ENCODE data around the gene USP10. TPM values are rescaled to one million over a fixed set of nuclear protein-coding genes. Genes with fewer than 3 reads are reported as not detected.

The USP10 gene
- total RNA-seq, 1 donor from 2014 or later = 33.7 TPM

- no peak overlapping the region for H3K4me3 ChIP-seq (ENCODE audit: low read depth, low read length)
- no peak for DNase-seq (ENCODE audit: low read depth)
- no peak for FAIRE-seq
- H3K36me3 ChIP-seq (ENCODE audit: control insufficient read depth, insufficient read depth, low read length) = no peaks in the 10 kb centered on the region
- H3K27me3 ChIP-seq (ENCODE audit: control insufficient read depth, insufficient read depth, low read length) = peaks cover 7% of the 10 kb centered on the region
- no peak for TF ChIP-seq CTCF (IDR thresholded peaks at IDR 0.05; ENCODE audit: insufficient read depth, low read length, severe bottlenecking)
Observed at GRCh38 chr16:84810518-84811273, 110.9 kb downstream of the USP10 start.

DNA sequence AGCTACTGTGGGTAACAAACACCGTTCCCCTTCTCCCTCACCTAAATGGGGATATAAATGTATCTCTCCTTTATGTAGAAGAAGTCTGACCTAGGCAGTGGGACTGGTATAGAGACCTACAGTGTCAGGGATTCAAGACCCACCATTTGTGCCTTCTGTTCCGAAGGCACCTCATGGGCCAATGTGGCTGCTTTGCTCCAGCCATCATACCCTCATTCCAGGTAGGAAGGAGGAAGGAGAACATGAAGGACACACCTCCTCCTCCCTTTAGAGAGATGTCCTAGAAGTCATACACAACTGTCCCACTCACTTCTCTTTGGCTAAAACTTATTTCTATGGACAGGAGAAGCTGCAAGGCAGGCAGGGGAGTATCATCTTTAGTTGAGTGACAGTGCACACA lies 111.7 kb downstream of the USP10 start:
- no peak for DNase-seq (ENCODE audit: low read depth)
- peaks cover 7% of the 10 kb centered on the region for H3K27me3 ChIP-seq (ENCODE audit: control insufficient read depth, insufficient read depth, low read length)
- H3K4me3 ChIP-seq (ENCODE audit: low read depth, low read length) = no peak overlapping the region
- FAIRE-seq = no peak
- H3K36me3 ChIP-seq (ENCODE audit: control insufficient read depth, insufficient read depth, low read length) = no peaks in the 10 kb centered on the region
- no peak for TF ChIP-seq CTCF (IDR thresholded peaks at IDR 0.05; ENCODE audit: insufficient read depth, low read length, severe bottlenecking)

DNA sequence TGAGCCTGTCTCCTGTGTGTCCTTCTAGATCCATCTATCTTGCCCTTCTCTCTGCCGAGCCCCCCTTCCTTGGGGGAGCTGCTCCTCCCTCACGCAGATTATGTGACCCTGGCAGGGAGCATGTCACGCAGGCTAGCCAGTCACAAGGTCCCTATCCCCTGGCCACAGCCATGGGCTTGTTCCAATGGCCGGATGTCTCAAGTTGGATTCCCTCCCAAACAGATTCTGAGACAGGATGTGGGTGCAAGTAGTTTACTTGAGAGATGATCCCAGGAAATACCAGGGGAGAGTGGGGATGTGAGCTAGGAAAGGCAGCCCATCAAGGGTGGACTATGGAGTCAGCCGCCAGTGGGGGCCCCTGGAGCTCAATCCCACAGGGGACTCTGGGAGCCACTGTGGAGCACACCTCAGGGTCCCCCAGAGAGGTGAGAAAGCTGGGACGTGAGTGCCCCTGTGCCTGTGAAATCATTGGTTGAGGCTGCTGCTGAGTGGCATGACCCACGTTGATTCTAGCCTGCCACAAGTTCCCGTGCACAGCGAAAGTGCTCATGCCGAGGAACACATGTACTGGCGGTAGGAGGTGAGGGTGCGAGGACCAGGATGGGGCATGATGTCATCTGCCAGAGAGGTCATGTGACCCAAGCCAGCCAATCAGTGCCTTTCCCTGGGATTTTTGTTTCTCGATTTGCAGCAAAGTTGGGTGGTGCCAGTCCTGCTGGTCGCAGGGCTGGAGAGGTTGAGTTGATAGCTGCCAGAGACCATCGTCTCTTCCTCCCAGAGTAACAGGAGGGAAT lies 113.5 kb downstream of the USP10 start:
- DNase-seq (ENCODE audit: low read depth) (no peak), FAIRE-seq (no peak)
- H3K4me3 ChIP-seq (ENCODE audit: low read depth, low read length) = no peak overlapping the region
- H3K27me3 ChIP-seq (ENCODE audit: control insufficient read depth, insufficient read depth, low read length) = peaks cover 7% of the 10 kb centered on the region
- no peak for TF ChIP-seq CTCF (IDR thresholded peaks at IDR 0.05; ENCODE audit: insufficient read depth, low read length, severe bottlenecking)
- H3K36me3 ChIP-seq (ENCODE audit: control insufficient read depth, insufficient read depth, low read length) = no peaks in the 10 kb centered on the region

DNA sequence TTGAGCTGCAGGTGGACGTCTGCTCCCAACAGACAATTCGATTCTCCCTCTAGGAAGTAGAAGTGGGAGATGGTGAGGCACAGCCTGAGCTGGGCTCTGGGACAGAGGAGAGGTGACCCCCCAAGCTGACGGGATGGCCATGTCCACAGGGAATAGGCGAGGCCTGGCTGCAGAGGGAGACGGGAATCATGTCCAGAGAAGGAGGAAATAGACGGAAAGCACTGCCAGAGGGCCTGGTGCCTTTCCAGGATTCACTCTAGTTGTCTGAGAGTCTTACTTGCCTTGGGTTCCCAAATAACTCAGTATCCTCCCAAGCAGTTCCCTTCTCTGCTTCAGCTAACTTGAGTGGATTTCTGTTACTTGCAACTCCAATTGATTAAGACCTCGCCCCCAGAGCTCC lies 115.7 kb downstream of the USP10 start:
- no peak for DNase-seq (ENCODE audit: low read depth)
- peaks cover 14% of the 10 kb centered on the region for H3K27me3 ChIP-seq (ENCODE audit: control insufficient read depth, insufficient read depth, low read length)
- no peak overlapping the region for H3K4me3 ChIP-seq (ENCODE audit: low read depth, low read length)
- no peak for TF ChIP-seq CTCF (IDR thresholded peaks at IDR 0.05; ENCODE audit: insufficient read depth, low read length, severe bottlenecking)
- H3K36me3 ChIP-seq (ENCODE audit: control insufficient read depth, insufficient read depth, low read length) = no peaks in the 10 kb centered on the region
- no peak for FAIRE-seq

DNA sequence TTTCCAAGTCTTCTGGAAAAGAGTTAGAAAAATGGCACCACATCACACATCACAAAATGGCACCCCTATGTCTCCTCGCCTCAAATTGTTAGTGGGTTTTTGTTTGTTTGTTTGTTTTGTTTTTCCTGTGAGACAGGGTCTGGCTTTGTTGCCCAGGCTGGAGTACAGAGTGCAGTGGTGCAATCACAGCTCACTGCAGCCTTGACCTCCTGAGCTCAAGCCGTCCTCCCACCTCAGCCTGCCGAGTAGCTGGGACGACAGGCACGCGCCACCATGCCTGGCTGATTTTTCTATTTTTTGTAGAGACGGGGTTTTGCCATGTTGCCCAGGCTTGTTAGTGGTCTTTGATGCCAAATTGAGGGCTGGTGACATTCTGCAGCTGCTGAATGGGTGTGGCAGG lies 116.2 kb downstream of the USP10 start:
- FAIRE-seq (no peak), DNase-seq (ENCODE audit: low read depth) (no peak)
- H3K27me3 ChIP-seq (ENCODE audit: control insufficient read depth, insufficient read depth, low read length) = peaks cover 16% of the 10 kb centered on the region
- H3K4me3 ChIP-seq (ENCODE audit: low read depth, low read length) = no peak overlapping the region
- H3K36me3 ChIP-seq (ENCODE audit: control insufficient read depth, insufficient read depth, low read length) = no peaks in the 10 kb centered on the region
- no peak for TF ChIP-seq CTCF (IDR thresholded peaks at IDR 0.05; ENCODE audit: insufficient read depth, low read length, severe bottlenecking)

Data from bronchial epithelial cell (primary cell).